ENCODE measurements around the gene APOB.
A peak's percentile ranks its signal among the peaks of the same experiment; 100 is the strongest.

APOB gene

GRCh38 chr2:20977520-20978180, 66.2 kb downstream of the APOB start:
- DNase-seq: no peak

DNA sequence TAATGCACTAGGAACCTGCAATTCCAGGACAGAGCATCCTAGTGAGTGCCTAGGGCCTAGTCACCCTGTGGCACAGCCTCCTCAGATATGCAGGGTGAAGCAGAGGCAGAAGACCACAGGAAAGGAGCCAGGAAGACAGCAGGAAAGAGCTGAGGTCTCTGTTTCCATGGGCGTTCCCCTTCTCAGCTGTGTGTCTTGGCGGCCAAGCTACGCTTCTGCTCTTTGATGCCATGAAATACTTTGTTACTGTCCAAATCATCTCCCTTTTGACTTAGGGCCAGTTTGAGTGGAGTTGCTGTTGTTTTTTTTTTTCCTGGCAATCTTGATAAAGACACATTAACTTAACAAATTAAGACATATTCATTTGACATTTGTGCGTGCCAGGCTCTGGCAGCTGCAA, 67.3 kb downstream of the APOB start:
- no peak for DNase-seq

DNA sequence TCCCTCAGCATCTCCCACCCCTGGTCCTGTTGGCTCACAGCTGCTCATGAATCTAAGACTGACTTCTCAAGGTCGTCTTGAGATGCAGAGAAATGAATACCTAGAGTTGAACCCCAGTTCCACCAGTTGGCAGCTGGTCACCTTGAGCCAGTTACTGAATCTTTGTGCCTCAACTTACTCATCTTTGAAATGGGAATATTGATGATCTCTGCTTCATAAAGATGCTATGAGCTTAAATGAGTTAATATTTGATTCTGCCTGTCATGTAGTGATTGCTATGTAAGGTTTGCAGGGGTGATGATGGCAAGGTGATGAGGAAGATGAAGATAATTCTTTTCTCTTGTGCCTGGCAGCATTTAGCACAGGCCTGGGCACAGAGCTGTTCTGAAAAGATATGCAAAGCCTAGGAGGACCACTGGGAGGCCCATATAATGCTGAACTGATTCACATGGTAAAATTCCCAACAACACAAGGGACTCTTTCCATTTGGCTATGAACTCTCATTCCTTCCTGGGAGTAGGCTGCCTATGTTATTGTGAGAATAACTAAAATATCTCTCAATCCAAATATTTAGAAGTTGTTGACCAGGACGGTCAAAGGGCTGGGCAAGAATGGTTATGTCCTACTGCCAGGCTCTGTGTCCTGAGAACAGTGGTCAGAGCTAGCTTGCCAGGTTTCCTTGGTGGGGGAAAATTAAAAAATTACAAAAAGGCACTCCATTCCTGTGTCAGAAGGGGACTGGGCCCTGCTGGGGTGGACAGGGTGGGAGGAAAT, 70.9 kb downstream of the APOB start:
- no peak for DNase-seq

GRCh38 chr2:20972110-20972509, 71.8 kb downstream of the APOB start:
- no peak for DNase-seq

DNA sequence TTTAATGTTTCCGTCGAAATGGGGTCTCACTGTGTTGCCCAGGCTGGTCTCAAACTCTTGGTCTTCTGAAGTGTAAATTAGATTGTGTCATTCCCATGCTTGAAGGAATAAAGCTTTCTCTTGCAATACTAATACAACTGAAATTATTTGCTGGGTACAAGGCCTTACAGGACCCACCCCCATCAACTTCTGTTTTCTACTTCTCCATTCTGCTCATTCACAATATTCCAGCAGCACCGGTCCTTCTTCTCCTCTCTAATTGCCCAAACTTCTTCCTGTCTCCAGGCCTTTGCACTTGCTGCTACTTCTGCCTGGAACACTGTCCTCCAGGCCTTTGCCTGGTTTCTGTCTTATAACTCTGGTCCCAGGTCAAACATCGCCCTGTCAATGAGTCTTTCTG, 73.8 kb downstream of the APOB start:
- no peak for DNase-seq

GRCh38 chr2:20966061-20966595, 77.7 kb downstream of the APOB start:
- DNase-seq: no peak

GRCh38 chr2:20965221-20965620, 78.7 kb downstream of the APOB start:
- no peak for DNase-seq

- DNase-seq: no peak
Observed at GRCh38 chr2:20963867-20964266, 80.0 kb downstream of the APOB start.

- DNase-seq: peak; percentile 25 to 58 (median 42)
Observed at GRCh38 chr2:20962939-20963557, 80.8 kb downstream of the APOB start.

- DNase-seq: no peak
Observed at GRCh38 chr2:20961858-20962257, 82.0 kb downstream of the APOB start.

GRCh38 chr2:20960003-20960402, 83.9 kb downstream of the APOB start:
- no peak for DNase-seq

DNA sequence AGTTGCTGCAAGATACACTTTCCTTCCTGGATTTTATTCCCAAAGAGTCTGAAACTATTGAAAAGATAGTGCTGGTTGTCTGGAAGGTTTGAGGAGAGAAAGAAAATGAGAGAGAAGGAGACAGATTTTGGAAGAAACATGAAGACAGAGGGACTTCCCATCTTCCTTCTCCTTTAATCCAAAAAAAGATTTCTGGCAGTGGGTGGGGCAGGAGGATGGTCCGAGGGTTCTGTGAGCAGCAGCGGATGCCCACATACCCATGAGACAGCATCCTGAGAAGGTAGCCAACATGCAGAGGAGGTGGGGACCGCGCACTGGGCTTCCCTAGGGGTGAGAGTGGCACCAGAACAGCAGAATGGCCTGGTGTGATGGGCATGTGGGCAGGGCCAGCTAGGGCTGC, 84.6 kb downstream of the APOB start:
- no peak for DNase-seq

DNA sequence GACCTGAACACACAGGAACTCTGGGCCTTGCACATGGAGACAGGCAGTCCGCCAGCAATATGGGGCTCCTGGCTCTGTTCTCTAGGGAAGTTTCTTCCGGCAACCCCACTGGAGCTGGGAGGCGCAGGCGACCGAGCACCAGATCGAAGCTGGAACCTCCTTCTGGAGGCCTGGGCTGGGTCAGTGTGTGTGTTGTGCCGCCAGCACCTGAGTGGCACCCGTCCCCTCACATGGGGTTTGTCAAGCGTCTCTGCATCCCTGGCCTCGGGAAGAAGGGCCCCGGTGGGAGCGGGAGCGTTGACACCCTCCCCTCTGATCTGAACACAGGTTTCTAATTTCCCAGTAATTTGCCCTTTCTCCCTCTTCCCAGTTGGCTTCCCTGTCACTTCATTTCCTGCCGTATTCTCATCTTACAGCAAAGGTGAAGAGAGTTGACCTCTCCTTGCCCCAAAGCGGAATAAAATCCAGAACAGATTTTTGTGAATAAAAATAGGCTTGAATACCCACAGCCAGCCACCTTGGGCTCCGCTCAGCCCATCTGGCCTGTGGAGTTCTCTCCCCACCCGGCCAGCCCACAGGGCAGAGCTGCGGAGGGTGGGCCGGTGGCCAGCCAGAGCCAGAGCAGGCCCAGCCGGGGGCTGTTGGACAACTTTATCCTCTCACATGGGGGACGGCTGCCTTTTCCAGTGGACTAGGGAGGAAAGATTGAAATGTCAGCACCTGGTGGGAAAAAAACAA, 85.9 kb downstream of the APOB start:
- DNase-seq: no peak

GRCh38 chr2:20955277-20956026, 88.4 kb downstream of the APOB start:
- DNase-seq: no peak

GRCh38 chr2:20953146-20953824, 90.6 kb downstream of the APOB start:
- no peak for DNase-seq
